SK-N-SH (cell line): ENCODE data around the gene LRRC49. TPM values are rescaled to one million over a fixed set of nuclear protein-coding genes. Genes with fewer than 3 reads are reported as not detected.

Experiments
- CTCF ChIA-PET: fragments of 300-600, 350-600 bp; formaldehyde crosslinking; extraction: SDS; loops from one replicate; lab custom pipeline; 2021; lab: Yijun Ruan, JAX
- POLR2A ChIA-PET: fragments of 350-600 bp; sonication (Branson Sonifier 250); formaldehyde crosslinking; extraction: SDS; loops from one replicate; lab custom pipeline; 2020; ENCODE audit warnings: antibody characterized with exemption, inconsistent platforms; lab: Yijun Ruan, JAX
- DNase-seq: peaks from one replicate; pipeline ENCODE4 v3.0.0; 2012
- H2AFZ ChIP-seq: fragments of 200-600 bp; sonication (generic); 2 replicates; pipeline ENCODE4 v1.8.1; 2016; ENCODE audit warnings: antibody characterized with exemption, mild to moderate bottlenecking, low read depth
- H3F3A ChIP-seq: fragments of 200-600 bp; sonication (generic); replicated peaks from 2 replicates; pipeline ENCODE3; 2016; ENCODE audit warnings: antibody characterized with exemption, mild to moderate bottlenecking; ENCODE audit not compliant: insufficient read depth
- H3K27ac ChIP-seq, 2 experiments: fragments of 200-500 bp in 1 of 2; fragments of 200-600 bp in 1 of 2; sonication (Bioruptor generic) in 1 of 2; sonication (generic), shearing (Covaris generic) in 1 of 2; 2 replicates each; pipeline versions ENCODE4 v1.5.1 to v1.6.1; 2014 to 2016; ENCODE audit warnings: low read depth in 2 of 2, inconsistent platforms in 1 of 2, low read length in 1 of 2, mild to moderate bottlenecking in 1 of 2, mixed read lengths in 1 of 2
- H3K27me3 ChIP-seq: fragments of 200-600 bp; sonication (generic), shearing (Covaris generic); 2 replicates; pipeline ENCODE4 v1.6.1; 2016; ENCODE audit warnings: mixed run types; ENCODE audit not compliant: insufficient read depth
- H3K36me3 ChIP-seq, 2 experiments: fragments of 200-500 bp in 1 of 2; fragments of 200-600 bp in 1 of 2; sonication (Bioruptor generic) in 1 of 2; sonication (generic) in 1 of 2; replicated peaks in 1 of 2; 2 replicates each; pipeline versions ENCODE3 to v1.5.1; 2014 to 2016; ENCODE audit warnings: low read length in 1 of 2, mild to moderate bottlenecking in 1 of 2; ENCODE audit not compliant: insufficient read depth in 2 of 2, control insufficient read depth in 1 of 2
- H3K4me1 ChIP-seq, 2 experiments: fragments of 200-500 bp in 1 of 2; fragments of 200-600 bp in 1 of 2; sonication (Bioruptor generic) in 1 of 2; sonication (generic), shearing (Covaris generic) in 1 of 2; 2 replicates each; pipeline versions ENCODE4 v1.5.1 to v1.6.1; 2014 to 2016; ENCODE audit warnings: low read depth in 1 of 2, low read length in 1 of 2, mixed run types in 1 of 2; ENCODE audit not compliant: insufficient read depth in 2 of 2, control insufficient read depth in 1 of 2
- H3K4me2 ChIP-seq: fragments of 200-600 bp; sonication (generic), shearing (Covaris generic); 2 replicates; pipeline ENCODE4 v1.6.1; 2017; ENCODE audit warnings: mixed run types
- H3K4me3 ChIP-seq, 2 experiments: fragments of 200-500 bp in 1 of 2; fragments of 200-600 bp in 1 of 2; sonication (Bioruptor generic) in 1 of 2; sonication (generic), shearing (Covaris generic) in 1 of 2; 2 replicates each; pipeline versions ENCODE4 v1.5.1 to v1.8.1; 2014 to 2016; ENCODE audit warnings: low read depth in 2 of 2, inconsistent platforms in 1 of 2, low read length in 1 of 2, mild to moderate bottlenecking in 1 of 2, mixed read lengths in 1 of 2, moderate library complexity in 1 of 2
- H3K79me2 ChIP-seq: fragments of 200-600 bp; sonication (generic); 2 replicates; pipeline ENCODE4 v1.8.1; 2017; ENCODE audit warnings: mild to moderate bottlenecking; ENCODE audit not compliant: insufficient read depth
- H3K9ac ChIP-seq: fragments of 200-600 bp; sonication (generic); 2 replicates; pipeline ENCODE4 v1.6.1; 2017; ENCODE audit warnings: mixed run types
- H3K9me2 ChIP-seq: fragments of 200-600 bp; sonication (generic); 2 replicates; pipeline ENCODE4 v1.6.1; 2017; ENCODE audit warnings: mixed run types
- H3K9me3 ChIP-seq: fragments of 200-600 bp; sonication (generic); 2 replicates; pipeline ENCODE4 v1.6.1; 2017; ENCODE audit warnings: mixed run types, mild to moderate bottlenecking, moderate library complexity
- H4K20me1 ChIP-seq: fragments of 200-600 bp; sonication (generic); 2 replicates; pipeline ENCODE4 v1.6.1; 2017; ENCODE audit warnings: mild to moderate bottlenecking, mixed run types; ENCODE audit not compliant: insufficient read depth
- CHD2 ChIP-seq: fragments of 150-350 bp; IDR thresholded peaks from 2 replicates; pipeline ENCODE4 v1.6.1; 2018; ENCODE audit warnings: low read length; ENCODE audit not compliant: partially characterized antibody
- CTCF ChIP-seq: fragments of 200-600 bp; sonication (generic); IDR thresholded peaks from 2 replicates; pipeline ENCODE4 v1.6.1; 2017; ENCODE audit warnings: antibody characterized with exemption, mild to moderate bottlenecking, moderate library complexity
- EZH2phosphoT487 ChIP-seq: fragments of 200-600 bp; sonication (generic); IDR thresholded peaks from 2 replicates; pipeline ENCODE4 v1.6.1; 2017; ENCODE audit warnings: low read depth, mixed run types, mild to moderate bottlenecking, antibody characterized with exemption, moderate library complexity, borderline replicate concordance
- FOXM1 ChIP-seq: IDR thresholded peaks from 2 replicates; pipeline ENCODE4 v1.4.0; 2012; ENCODE audit warnings: low read depth, mild to moderate bottlenecking
- GABPA ChIP-seq: IDR thresholded peaks from 2 replicates; pipeline ENCODE4 v1.4.0; 2012; ENCODE audit warnings: low read depth, mild to moderate bottlenecking
- GATA2 ChIP-seq: sonication (generic); formaldehyde crosslinking; IDR thresholded peaks from 2 replicates; pipeline ENCODE4 v1.5.0; 2020; ENCODE audit warnings: mild to moderate bottlenecking, missing genetic modification reagents
- MAX ChIP-seq: IDR thresholded peaks from 2 replicates; pipeline ENCODE4 v1.4.0; 2012; ENCODE audit warnings: low read depth
- RCOR1 ChIP-seq: fragments of 150-350 bp; IDR thresholded peaks from 2 replicates; pipeline ENCODE4 v1.6.1; 2017; ENCODE audit warnings: antibody characterized with exemption, low read length
- TAF1 ChIP-seq: IDR thresholded peaks from 2 replicates; pipeline ENCODE4 v1.6.1; 2012; ENCODE audit warnings: low read depth, mild to moderate bottlenecking, low read length, moderate library complexity, borderline replicate concordance
- USF1 ChIP-seq: IDR thresholded peaks from 2 replicates; pipeline ENCODE4 v1.4.0; 2012; ENCODE audit warnings: low read depth, borderline replicate concordance
- USF2 ChIP-seq: fragments of 150-350 bp; IDR thresholded peaks from 2 replicates; pipeline ENCODE4 v1.6.1; 2017; ENCODE audit warnings: antibody characterized with exemption, low read length, low read depth, borderline replicate concordance
- YY1 ChIP-seq: IDR thresholded peaks from 2 replicates; pipeline ENCODE4 v1.4.0; 2012; ENCODE audit warnings: low read depth, mild to moderate bottlenecking
- WGBS: methylation state at CpG from one replicate; pipeline ENCODE4 v1.1.6; 2017; ENCODE audit warnings: low lambda C conversion rate; 5-methylcytosine and 5-hydroxymethylcytosine counted together
- polyA plus RNA-seq, 3 experiments: library from polyadenylated mRNA; depleted of rRNA; stranded (reverse); fragments of >200 nt; gene quantifications; 2 replicates each; pipeline ENCODE4 v1.2.3, GENCODE V29; 2012

LRRC49 gene
- polyA plus RNA-seq, 1 of the 3 experiments (the other 2 are of a cell fraction) = 7.2 TPM

GRCh38 chr15:71005895-71006294, 113.3 kb downstream of the LRRC49 start (continued):
- TF ChIP-seq USF1 (no peak), MAX (no peak), YY1 (no peak), EZH2phosphoT487 (no peak), FOXM1 (no peak), TAF1 (no peak), USF2 (no peak), CTCF (no peak), RCOR1 (no peak), GATA2 (no peak)
- TF ChIP-seq, all 33 proteins: peak for 0

- H3K9ac ChIP-seq = no peak overlapping the region
- no peaks in the 10 kb centered on the region; a peak in 1 of 4 replicates for H3K4me1 ChIP-seq
- H3K4me3 ChIP-seq = no peak overlapping the region
- H3K27ac ChIP-seq = no peak overlapping the region
- CTCF ChIA-PET = no interaction called here
- TF ChIP-seq CHD2 = no peak
- TF ChIP-seq GABPA = no peak
- no peaks in the 10 kb centered on the region for H3K9me3 ChIP-seq
- no peak overlapping the region for H3K4me2 ChIP-seq
- WGBS = 71% methylated on average over 2 of the region's 2 CpGs
- no peaks in the 10 kb centered on the region for H3K9me2 ChIP-seq
- H3F3A ChIP-seq = peaks cover 17% of the 10 kb centered on the region
- POLR2A ChIA-PET = no interaction called here
- no peaks in the 10 kb centered on the region for H3K79me2 ChIP-seq
- H2AFZ ChIP-seq = no peak overlapping the region
- no peak for DNase-seq
- H3K36me3 ChIP-seq = peaks cover 15% of the 10 kb centered on the region in 2 experiments
- no peaks in the 10 kb centered on the region for H4K20me1 ChIP-seq
- no peaks in the 10 kb centered on the region for H3K27me3 ChIP-seq
Observed at GRCh38 chr15:71008250-71008870, 115.7 kb downstream of the LRRC49 start.
